8988T (cell line): ENCODE results near the gene PRKG1.

Experiments used
- DNase-seq: peaks from one replicate; pipeline ENCODE4 v3.0.0; 2011

The PRKG1 gene

DNA sequence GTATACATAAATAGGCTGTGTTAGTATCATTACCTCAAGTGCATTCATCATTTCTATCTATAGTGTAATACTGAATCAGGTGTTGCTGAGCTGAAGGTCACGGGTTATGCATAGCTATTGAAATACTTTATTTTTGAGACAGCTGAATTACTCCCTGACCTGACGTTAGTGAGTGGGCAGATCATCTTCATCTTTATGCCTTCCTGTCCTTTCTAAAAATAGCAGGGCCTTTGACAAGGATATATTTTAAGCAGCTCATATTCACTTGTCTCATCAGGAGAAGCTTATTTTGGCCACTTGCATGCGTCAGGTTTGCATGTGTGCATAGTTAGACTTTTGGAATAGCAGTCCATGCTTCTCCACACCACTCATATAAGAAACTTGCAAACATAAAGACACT, 1176.2 kb downstream of the PRKG1 start:
- no peak for DNase-seq

DNA sequence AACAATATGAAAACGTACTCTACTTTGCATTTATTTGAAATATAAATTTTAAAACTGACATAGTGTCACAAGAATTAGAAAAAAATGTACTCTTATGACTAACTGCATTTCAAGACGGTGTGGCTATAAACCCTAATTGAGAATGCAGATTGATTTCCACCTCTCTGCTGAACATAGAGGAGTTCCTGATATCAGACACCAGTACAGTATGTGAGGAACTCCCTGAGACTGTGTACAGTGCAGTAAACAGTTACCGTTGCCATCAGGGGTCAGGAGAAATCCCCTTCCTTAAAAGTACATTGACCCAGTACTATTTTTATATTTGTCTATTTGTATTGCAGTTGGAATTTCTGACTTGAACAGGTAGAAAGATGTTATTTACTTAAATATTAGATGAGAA, 1178.0 kb downstream of the PRKG1 start:
- no peak for DNase-seq

DNA sequence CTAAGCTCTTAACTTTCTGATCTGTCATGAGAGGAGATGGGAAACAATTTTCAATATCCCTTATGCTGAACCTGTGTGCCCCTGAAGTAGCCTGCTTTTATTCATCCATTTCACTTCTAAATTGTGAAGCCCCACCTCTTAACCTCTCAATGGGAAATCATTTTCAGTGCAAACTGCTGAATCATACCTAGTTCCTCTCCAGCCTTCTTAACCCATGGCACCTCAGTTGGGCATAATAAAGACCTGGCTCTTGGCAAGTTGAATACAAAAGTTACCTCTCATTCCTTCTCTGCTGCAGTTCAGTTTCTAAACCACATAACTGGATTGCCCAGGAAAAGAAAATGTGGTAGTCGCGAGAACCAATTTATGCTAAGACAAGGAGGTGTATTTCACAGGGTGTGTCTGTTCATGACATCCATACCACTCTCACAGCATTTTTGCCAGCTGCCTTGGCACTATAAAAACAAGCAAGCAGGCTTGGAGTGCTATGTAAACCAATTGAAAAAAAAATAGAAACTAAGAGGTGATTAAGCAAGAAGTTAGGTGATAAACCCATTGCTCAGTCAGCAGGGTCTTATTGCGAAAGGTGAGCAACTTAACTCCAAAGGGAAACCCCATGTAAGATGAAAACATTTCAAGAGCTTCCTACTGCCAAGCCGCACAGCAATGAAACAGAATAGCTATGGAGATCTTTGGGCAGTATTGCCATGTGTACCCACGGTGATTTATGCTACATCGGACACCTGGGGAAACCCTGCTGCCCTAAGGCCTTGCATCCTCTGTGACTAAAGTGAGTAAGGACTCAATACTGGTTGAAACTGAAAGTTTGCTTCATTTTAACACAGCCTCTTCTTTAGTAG, 1182.8 kb downstream of the PRKG1 start:
- no peak for DNase-seq

DNA sequence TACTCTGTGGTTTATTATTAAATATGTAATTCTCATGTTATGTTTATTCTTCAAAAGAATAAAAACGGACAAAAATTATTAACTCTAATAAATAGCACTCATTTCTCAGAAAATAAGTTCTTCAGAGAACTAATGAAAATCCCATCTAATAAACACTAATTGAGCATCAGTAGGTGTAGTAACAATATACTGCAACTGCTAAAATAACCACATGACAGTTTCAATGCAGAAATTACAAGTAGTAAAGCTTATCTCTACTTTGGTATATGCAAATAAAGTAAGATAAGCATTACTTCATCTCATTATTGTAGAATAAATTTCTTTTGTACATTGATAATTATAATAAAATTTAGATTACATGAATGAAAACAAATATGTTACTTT, 1183.4 kb downstream of the PRKG1 start:
- DNase-seq = no peak

GRCh38 chr10:52258799-52259425, 1184.6 kb downstream of the PRKG1 start:
- no peak for DNase-seq

- DNase-seq = no peak
These were observed 1185.1 kb downstream of the PRKG1 start for GRCh38 chr10:52259426-52259812.

DNA sequence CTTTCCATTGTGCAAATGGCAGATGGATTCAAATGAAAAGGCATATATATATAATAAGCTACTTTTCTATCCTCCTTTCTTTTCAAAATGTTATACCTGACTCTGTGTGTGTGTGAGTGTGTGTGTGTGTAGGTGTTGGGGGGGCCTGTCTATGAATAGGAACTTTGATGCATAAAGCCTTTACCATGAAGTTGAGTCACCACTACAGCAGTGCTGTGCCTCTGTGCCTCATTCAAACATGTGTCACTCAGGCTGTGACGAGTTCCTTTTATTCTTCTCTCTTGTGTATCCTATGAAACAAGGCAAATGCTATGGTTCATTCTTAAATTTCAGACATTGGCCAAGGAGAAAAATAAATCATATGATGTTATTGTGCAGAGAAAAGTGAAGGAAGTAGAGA, 1187.1 kb downstream of the PRKG1 start:
- no peak for DNase-seq

DNA sequence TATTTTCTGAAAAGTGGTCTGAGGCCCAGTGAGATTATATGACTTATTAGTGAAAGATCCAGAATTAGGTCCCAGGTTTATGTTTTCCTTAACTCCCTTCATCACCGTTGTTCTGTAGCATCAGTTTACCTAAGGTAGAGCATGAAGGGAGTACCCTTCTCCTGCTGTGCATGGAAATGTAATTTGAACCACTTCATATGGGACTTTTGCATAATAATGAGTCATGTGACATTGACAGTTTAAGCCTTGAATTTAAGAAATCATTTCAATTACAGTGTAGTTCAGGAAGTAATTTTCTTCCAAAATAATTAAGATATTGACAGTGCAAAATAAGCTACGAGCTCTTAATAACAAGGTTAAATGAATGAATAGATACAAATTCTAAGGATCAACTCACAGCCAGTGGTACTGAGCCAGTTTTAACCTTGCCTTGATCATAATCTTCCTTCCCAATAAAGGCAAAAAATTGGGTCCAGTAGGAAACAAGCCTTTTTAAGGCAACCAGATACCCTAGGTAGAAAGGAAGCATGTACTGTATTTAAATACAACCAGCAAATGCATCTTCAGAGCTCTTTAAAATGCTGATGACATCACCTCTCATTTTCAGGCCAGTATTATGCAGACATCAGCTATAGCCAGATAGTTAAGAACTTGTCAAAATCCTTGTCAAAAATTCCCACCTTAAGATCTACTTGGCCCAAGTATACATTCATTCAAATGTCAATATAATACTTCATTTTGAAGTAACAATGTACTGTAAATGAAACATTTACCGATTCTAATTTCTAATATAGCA, 1191.0 kb downstream of the PRKG1 start:
- DNase-seq = no peak

- DNase-seq = no peak
These were observed 1192.6 kb downstream of the PRKG1 start for GRCh38 chr10:52266858-52267257.

- no peak for DNase-seq
These were observed 1194.5 kb downstream of the PRKG1 start for GRCh38 chr10:52268790-52269189.

DNA sequence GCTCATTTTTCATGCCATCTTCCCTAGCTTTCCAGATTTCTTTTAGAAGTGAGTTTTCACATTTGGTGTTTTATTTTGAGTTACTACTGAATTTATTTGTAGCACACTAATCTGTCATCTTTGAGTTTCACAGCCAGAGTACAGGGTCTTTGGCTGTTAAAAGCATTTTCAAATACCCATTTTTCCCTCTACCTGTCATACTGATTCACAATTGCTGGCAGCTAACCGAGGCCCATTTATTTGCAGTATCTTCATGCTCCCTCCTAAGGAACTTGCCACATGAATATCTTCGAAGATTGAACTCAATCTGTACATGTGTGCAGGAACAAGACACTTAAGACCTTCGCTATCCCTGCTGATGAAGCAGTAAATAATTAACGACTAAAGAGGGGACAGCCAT, 1194.9 kb downstream of the PRKG1 start:
- no peak for DNase-seq

DNA sequence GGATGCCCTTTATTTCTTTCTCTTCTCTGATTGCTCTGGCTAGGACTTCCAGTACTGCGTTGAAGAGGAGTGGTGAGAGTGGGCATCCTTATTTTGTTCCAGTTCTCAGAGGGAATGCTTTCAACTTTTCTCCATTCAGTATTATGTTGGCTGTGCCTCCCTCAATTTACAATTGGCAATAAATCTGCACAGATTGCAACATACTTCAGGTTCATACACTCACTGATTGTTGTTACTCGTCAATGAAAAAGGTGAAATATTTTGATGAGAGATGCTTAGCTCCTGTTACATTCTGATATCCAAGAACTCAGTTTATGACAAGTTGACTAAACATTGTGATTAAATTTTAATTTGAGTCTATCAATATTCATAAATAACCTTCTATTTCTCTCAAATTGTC, 1201.9 kb downstream of the PRKG1 start:
- DNase-seq = no peak

DNA sequence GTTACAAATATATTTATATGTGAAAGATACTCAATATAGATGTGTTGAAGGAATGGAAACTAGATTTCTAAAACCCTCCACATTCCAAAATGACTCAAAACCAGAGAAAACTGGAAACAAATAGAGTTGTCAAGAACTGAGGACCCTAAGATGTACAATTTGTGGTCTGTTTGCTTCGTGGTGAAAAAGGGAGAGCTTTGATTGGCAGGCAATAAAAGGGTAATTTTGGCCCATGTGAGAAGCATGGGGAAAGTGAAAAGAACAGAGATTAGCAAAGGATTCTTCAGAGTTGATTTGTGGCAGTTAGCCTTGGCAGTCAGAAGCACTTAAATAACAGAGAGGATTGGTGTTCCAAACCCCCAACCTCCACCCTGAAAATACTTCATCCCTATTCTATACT, 1202.7 kb downstream of the PRKG1 start:
- no peak for DNase-seq

DNA sequence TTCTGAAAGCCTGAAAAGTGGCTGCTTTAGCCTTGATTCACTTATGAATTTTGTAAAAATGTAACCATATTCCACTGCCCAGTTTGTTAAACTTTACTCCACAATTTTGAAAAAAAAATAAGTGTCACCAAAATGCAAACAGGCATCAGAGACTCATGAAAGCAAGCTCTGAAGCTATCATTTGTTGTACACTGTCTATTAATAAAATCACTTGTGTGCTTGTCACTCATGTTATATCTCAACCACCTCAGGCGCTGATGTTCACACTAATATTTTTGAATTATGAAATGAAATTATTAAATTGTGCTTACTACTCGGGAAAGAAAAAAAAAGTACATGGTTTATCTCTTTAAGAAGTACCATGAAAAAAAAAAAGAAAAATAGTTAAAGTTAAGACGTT, 1205.3 kb downstream of the PRKG1 start:
- DNase-seq = no peak

DNA sequence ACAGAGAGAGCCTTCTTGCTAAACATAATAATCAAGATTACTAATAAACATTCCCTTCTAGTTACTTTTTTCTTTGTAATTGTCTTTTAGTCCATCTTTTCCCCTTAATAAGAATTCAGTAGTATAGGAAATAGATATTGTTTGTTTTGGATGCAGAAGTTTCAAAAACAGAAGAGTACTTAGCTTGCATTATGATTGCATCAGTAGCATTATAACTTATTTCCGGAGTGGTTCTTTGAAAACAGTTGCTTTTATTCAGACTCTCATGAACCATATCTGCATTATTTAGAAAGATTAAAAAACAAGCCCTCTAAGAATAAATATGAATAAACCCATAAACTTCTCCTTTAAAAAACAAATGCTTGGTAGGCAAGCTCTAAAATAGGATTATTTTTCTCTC, 1205.8 kb downstream of the PRKG1 start:
- no peak for DNase-seq

GRCh38 chr10:52283174-52283573, 1208.9 kb downstream of the PRKG1 start:
- DNase-seq = no peak

- DNase-seq = no peak
These were observed 1210.2 kb downstream of the PRKG1 start for GRCh38 chr10:52284416-52285013.

DNA sequence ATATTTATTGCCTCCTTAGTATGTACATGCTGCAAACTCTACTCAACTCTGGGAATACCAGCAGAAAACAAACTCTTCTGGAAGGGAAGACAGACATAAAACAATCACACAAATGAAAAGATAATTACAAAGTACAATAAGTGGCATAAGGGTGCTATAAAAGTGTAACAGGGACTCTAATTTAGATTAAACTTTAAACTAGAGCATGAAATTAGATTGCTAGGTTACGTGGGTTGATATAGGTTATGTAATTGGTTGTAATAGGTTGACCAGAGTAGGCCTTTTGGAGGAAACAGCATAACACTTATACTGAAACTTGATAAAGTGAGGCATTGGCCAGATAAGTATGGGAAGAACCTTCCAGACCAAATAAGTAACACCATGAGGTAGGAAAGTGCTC, 1213.6 kb downstream of the PRKG1 start:
- DNase-seq = no peak

- DNase-seq = no peak
These were observed 1223.5 kb downstream of the PRKG1 start for GRCh38 chr10:52297747-52298146.

DNA sequence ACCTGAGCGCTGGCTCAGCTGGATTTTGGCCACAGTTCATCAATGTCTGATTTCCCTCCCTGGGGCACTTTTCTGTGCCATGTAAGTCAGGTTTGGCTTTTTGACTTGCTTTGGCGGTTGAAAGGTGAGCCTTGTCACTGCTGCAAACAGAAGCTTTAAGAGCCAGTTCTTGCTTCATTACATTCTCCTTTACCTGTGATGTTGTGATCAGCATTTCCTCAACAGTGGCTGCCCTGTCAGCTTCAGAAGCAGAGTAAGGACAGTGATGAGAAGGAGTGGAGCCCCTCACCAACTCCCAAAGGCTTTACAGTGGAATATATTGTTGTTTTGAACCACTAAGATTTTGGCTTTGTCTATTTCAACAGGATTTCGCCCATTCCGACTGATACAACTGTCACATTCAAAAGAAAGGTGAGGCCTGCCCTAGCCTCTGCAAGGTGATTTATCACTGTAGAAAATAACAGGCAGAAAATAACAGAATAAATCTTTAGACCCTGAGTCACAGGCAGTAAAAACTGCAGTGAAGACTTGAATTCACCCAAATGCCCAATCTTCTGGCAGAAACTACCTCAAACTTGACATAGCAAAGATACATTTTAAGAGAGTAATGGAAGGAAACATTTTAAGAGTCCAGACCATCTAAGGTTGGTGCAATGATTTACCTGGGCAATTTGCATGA, 1226.5 kb downstream of the PRKG1 start:
- no peak for DNase-seq

DNA sequence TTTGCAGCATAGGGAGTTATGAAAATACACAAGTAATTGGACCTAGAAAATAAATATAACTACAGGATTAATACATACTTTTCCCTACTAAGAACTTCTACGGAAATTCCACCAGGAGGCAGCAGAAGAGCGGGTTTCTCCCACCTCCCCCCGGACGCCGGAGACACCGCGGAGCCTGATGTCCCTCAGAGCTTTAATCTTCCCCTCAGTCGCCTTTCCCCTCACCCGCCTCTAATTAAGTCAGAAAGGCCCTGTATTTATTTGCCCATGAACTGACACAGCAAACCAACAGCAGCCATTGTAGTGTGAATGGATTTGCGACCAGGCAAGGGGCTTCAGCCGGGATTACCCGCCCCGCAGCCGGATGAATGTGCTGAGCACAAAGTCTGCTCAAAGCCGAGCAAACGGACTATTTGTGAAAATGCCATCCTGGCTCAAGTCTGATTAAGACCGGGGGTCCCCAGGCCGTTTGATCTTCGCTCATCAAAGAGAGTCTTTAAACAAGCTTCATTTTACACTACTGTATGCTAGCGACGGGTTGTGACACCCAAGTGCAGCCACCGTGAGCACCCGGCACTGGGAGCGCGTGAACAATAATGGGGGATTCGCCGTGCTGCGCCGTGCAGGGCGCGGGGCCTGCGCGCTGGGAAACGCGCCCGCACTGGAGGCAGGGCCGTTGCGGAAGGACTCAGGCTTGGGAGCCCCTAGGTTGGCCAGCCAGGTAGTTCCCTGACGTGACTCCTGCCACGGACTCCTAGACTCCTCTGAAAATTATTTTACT, 1234.2 kb downstream of the PRKG1 start:
- peak; percentile 68 for DNase-seq

GRCh38 chr10:52312942-52313255, 1238.6 kb downstream of the PRKG1 start:
- DNase-seq = no peak
